GM12872 (cell line): ENCODE measurements around the gene GLRA3.

ENCODE experiments used
- TF ChIP-seq, protein P1 (sequence below): IDR thresholded peaks from 3 replicates; pipeline ENCODE4 v1.5.1; 2011; ENCODE audit warnings: low read depth, mild to moderate bottlenecking, low read length, moderate library complexity; ENCODE audit not compliant: insufficient read depth

Gene GLRA3

GRCh38 chr4:174739576-174739975, 89.5 kb downstream of the GLRA3 start:
- TF ChIP-seq, protein P1, sequence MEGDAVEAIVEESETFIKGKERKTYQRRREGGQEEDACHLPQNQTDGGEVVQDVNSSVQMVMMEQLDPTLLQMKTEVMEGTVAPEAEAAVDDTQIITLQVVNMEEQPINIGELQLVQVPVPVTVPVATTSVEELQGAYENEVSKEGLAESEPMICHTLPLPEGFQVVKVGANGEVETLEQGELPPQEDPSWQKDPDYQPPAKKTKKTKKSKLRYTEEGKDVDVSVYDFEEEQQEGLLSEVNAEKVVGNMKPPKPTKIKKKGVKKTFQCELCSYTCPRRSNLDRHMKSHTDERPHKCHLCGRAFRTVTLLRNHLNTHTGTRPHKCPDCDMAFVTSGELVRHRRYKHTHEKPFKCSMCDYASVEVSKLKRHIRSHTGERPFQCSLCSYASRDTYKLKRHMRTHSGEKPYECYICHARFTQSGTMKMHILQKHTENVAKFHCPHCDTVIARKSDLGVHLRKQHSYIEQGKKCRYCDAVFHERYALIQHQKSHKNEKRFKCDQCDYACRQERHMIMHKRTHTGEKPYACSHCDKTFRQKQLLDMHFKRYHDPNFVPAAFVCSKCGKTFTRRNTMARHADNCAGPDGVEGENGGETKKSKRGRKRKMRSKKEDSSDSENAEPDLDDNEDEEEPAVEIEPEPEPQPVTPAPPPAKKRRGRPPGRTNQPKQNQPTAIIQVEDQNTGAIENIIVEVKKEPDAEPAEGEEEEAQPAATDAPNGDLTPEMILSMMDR: no peak

GRCh38 chr4:174734181-174734580, 94.9 kb downstream of the GLRA3 start:
- TF ChIP-seq, protein P1: no peak

GRCh38 chr4:174717828-174718227, 111.2 kb downstream of the GLRA3 start:
- TF ChIP-seq, protein P1: no peak

DNA sequence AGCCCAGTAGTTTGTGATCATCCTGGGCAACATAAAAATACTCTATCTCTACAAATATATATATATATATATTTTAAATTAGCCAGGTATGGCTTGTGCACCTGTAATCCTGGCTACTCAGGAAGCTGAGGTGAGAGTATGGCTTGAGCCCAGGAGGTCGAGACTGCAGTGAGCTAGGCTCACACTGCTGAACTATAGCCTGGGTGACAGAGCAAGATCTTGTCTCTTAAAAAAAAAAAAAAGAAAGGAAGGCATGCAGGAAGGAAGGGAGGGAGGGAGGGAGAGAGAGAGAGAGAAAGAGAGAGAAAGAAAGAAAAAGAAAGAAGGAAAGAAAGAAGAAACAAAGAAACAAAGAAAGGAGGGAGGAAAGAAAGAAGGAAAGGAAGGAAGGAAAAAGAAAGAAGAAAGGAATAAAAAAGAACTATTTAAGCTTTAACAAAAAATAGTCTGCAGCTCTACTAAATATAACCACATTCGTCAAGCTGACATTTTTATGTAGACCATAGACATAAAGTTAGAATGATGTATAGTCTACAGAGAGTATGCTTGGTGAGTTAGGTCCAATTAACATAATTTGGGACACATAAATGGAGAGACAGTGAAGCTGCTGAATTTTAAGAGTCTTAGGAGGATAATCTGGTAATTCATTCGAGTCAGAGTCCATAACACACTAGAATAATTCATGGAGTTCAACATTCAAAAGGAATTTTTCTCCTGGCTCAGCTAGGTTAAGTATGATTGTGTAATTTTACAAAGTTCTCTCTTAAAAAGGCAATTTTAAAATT, 111.9 kb downstream of the GLRA3 start:
- TF ChIP-seq, protein P1: no peak

DNA sequence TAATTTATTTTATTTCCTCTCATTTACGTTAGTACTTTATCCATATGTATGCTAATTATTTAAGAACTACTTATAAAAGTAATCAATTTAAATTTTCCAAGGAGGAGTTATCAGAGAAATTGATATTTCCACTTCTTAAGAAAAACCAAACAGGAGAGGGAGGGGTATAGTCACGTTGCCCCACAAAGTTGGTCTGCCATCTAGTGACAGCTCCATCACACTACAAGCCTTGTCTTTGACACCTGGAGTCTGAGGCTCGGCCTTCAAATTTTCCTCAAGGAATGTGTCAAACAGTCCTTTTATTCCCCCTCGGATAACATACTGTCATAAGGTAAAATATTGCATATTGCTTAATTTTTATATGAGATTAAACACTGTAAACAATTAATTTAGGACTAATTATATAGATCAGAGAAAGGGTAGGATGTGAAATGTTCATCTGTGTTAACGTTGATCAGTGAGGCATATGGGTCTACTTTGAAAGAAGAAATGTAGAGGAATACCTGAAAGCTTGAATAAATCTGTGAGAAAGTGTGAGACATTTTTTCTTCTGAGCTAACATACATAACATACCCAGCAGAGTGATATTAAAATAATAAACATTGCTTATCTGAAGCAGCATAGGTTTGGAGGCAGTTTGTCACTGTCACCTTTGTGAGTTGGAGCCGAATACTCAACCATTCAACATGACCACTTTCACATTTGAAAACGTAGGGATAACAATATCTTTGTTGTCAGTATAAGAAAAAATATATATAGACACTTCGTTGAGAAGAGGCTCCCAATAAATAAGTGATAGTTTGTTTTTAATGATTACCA, 114.4 kb downstream of the GLRA3 start:
- TF ChIP-seq, protein P1: peak; percentile 82

GRCh38 chr4:174713821-174714220, 115.2 kb downstream of the GLRA3 start:
- TF ChIP-seq, protein P1: no peak

GRCh38 chr4:174713181-174713580, 115.9 kb downstream of the GLRA3 start:
- TF ChIP-seq, protein P1: no peak
